ENCODE results near the gene RRAS.

DNA sequence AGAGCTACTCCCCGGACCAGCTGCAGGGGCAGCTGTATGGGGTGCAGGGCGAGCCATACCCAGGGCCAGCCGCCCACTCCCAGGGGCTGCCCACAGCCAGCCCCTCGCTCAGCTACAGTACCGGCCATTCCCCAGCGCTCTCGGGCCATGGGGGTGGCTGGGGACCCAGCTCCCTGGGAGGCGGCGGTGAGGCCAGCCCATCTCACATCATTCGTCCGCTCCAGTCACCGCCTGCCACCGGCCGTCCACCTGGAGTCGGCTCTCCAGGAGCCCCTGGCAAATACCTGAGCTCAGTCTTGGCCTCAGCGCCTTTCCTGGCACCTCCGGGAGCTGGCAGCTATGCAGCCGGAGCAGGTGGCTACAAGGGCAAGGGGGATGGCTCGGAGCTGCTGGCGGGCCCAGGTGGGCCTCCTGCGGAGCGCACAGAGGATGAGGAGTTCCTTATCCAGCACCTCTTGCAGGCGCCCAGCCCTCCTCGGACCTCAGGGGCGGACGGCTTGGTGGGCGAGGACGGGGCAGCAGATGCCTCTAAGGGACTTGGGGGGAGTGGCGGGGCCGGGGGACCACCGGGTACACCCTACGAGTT lies 44.0 kb downstream of the RRAS start:
- TF ChIP-seq, protein P1, sequence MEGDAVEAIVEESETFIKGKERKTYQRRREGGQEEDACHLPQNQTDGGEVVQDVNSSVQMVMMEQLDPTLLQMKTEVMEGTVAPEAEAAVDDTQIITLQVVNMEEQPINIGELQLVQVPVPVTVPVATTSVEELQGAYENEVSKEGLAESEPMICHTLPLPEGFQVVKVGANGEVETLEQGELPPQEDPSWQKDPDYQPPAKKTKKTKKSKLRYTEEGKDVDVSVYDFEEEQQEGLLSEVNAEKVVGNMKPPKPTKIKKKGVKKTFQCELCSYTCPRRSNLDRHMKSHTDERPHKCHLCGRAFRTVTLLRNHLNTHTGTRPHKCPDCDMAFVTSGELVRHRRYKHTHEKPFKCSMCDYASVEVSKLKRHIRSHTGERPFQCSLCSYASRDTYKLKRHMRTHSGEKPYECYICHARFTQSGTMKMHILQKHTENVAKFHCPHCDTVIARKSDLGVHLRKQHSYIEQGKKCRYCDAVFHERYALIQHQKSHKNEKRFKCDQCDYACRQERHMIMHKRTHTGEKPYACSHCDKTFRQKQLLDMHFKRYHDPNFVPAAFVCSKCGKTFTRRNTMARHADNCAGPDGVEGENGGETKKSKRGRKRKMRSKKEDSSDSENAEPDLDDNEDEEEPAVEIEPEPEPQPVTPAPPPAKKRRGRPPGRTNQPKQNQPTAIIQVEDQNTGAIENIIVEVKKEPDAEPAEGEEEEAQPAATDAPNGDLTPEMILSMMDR (IDR thresholded peaks at IDR 0.05) = no peak
- TF ChIP-seq POLR2A (IDR thresholded peaks at IDR 0.05) = no peak

All from Peyer's patch (tissue), 4 donors.